ENCODE data around the gene ZNF783. TPM values are rescaled to one million over a fixed set of nuclear protein-coding genes. Genes with fewer than 3 reads are reported as not detected.
A peak's percentile ranks its signal among the peaks of the same experiment; 100 is the strongest.

The ZNF783 gene
- total and polyA plus RNA-seq, 7 donors = 1.2 to 15.2 (median 9.4) TPM

DNA sequence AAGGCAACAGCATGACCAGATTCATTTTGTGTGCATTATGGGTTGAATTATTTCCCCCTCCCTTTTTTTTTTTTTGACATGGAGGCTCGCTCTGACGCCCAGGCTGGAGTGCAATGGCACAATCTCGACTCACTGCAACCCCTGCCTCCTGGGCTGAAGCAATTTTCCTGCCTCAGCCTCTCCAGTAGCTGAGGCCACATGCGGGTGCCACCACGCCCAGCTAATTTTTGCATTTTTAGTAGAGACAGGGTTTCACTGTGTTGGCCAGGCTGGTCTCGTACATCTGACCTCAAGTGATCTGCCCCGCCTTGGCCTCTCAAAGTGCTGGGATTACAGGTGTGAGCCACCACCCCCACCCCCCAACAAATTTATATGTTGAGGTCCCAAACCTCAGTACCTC lies 42.0 kb downstream of the ZNF783 start:
- Histone ChIP-seq H3K4me3 (no peak overlapping the region), H3K4me1 (no peaks in the 10 kb centered on the region), H3K27me3 (no peaks in the 10 kb centered on the region), H3K36me3 (no peaks in the 10 kb centered on the region), H3K9me3 (no peaks in the 10 kb centered on the region), H3K27ac (no peak overlapping the region)
- intact Hi-C loops (cut with DNase I) = no loop called here
- no peak for DNase-seq
- WGBS, 2 donors = 85 to 90% methylated on average over 7 of the region's 7 CpGs
- TF ChIP-seq POLR2AphosphoS5 (IDR thresholded peaks at IDR 0.05) (no peak), EP300 (IDR thresholded peaks at IDR 0.05) (no peak), POLR2A (IDR thresholded peaks at IDR 0.05) (no peak)
- TF ChIP-seq, protein P1, sequence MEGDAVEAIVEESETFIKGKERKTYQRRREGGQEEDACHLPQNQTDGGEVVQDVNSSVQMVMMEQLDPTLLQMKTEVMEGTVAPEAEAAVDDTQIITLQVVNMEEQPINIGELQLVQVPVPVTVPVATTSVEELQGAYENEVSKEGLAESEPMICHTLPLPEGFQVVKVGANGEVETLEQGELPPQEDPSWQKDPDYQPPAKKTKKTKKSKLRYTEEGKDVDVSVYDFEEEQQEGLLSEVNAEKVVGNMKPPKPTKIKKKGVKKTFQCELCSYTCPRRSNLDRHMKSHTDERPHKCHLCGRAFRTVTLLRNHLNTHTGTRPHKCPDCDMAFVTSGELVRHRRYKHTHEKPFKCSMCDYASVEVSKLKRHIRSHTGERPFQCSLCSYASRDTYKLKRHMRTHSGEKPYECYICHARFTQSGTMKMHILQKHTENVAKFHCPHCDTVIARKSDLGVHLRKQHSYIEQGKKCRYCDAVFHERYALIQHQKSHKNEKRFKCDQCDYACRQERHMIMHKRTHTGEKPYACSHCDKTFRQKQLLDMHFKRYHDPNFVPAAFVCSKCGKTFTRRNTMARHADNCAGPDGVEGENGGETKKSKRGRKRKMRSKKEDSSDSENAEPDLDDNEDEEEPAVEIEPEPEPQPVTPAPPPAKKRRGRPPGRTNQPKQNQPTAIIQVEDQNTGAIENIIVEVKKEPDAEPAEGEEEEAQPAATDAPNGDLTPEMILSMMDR (IDR thresholded peaks at IDR 0.05) = no peak

- Histone ChIP-seq H3K4me1 (no peaks in the 10 kb centered on the region), H3K36me3 (no peaks in the 10 kb centered on the region), H3K27ac (no peak overlapping the region), H3K4me3 (no peak overlapping the region), H3K27me3 (no peaks in the 10 kb centered on the region), H3K9me3 (no peaks in the 10 kb centered on the region)
- no peak for DNase-seq
- TF ChIP-seq, protein P1 (IDR thresholded peaks at IDR 0.05) = no peak
- no peak for TF ChIP-seq POLR2A (IDR thresholded peaks at IDR 0.05)
- no peak for TF ChIP-seq EP300 (IDR thresholded peaks at IDR 0.05)
- no peak for TF ChIP-seq POLR2AphosphoS5 (IDR thresholded peaks at IDR 0.05)
- intact Hi-C loops (cut with DNase I) = no loop called here
- WGBS, 2 donors = 91 to 92% methylated on average over 4 of the region's 4 CpGs
These were observed 44.9 kb downstream of the ZNF783 start for GRCh38 chr7:149306854-149307253.

GRCh38 chr7:149307775-149308501 lies 45.9 kb downstream of the ZNF783 start:
- no peaks in the 10 kb centered on the region for H3K9me3 ChIP-seq
- H3K4me3 ChIP-seq = no peak overlapping the region
- no peaks in the 10 kb centered on the region for H3K4me1 ChIP-seq
- WGBS, 2 donors = 90 to 93% methylated on average over 16 of the region's 16 CpGs
- H3K27ac ChIP-seq = no peak overlapping the region
- no peaks in the 10 kb centered on the region for H3K36me3 ChIP-seq
- DNase-seq = no peak
- intact Hi-C loops (cut with DNase I) = no loop called here
- TF ChIP-seq POLR2AphosphoS5 (IDR thresholded peaks at IDR 0.05) = no peak
- H3K27me3 ChIP-seq = no peaks in the 10 kb centered on the region

DNA sequence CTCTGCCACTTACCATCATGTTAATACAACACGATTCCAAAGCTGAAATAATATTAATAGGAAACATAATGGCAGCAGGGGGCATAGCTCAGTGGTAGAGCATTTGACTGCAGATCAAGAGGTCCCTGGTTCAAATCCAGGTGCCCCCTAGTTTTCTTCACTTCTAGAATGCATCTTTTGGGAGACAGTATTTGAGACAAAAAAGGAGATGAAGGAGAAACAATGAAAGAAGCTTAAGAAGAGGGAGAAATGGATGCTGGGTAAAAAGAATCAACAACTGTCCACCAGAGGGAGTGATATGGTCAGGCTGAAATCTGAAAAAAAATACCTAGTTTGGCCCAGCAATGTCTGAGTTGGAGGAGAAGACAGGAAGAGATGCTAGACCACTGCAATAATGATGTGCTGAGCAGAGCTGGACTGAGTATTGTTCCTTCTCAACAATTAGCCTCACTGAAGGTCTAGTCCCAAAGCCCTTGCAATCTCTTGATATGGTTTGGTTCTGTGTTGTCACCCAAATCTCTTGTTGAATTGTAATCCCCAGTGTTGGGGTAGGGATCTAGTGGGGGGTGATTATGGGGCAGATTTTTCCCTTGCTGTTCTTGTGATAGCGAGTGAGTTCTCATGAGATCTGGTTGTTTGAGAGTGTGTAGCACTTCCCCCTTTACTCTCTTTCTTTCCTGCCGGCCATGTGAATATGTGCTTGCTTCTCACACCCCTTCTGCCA lies 48.3 kb downstream of the ZNF783 start:
- intact Hi-C loops (cut with DNase I) = no loop called here
- no peak overlapping the region for H3K27ac ChIP-seq
- no peaks in the 10 kb centered on the region for H3K36me3 ChIP-seq
- DNase-seq = no peak
- H3K27me3 ChIP-seq = no peaks in the 10 kb centered on the region
- no peaks in the 10 kb centered on the region for H3K9me3 ChIP-seq
- no peak overlapping the region for H3K4me3 ChIP-seq
- TF ChIP-seq POLR2A (IDR thresholded peaks at IDR 0.05) (no peak), EP300 (IDR thresholded peaks at IDR 0.05) (no peak), POLR2AphosphoS5 (IDR thresholded peaks at IDR 0.05) (no peak)
- TF ChIP-seq, protein P1 (IDR thresholded peaks at IDR 0.05) = peak in 2 of 4 experiments; percentile 14 to 17
- WGBS, 2 donors = 80 to 87% methylated on average over 3 of the region's 3 CpGs
- no peaks in the 10 kb centered on the region for H3K4me1 ChIP-seq

GRCh38 chr7:149310990-149311573 lies 49.1 kb downstream of the ZNF783 start:
- H3K9me3 ChIP-seq = no peaks in the 10 kb centered on the region
- 80 to 83% methylated on average over 4 of the region's 4 CpGs for WGBS, 2 donors
- no peak overlapping the region for H3K27ac ChIP-seq
- intact Hi-C loops (cut with DNase I) = no loop called here
- no peaks in the 10 kb centered on the region for H3K36me3 ChIP-seq
- H3K4me1 ChIP-seq = no peaks in the 10 kb centered on the region
- H3K27me3 ChIP-seq = no peaks in the 10 kb centered on the region
- H3K4me3 ChIP-seq = no peak overlapping the region
- TF ChIP-seq, protein P1 (IDR thresholded peaks at IDR 0.05) = no peak
- TF ChIP-seq POLR2A (IDR thresholded peaks at IDR 0.05) (no peak), EP300 (IDR thresholded peaks at IDR 0.05) (no peak), POLR2AphosphoS5 (IDR thresholded peaks at IDR 0.05) (no peak)
- DNase-seq = no peak
